Kidney tubule cell (primary cell): ENCODE data around the gene KLHDC7A.
"Not testable (repeated sequence)": the region's sequence is repeated elsewhere in the genome, so short reads cannot be mapped to it uniquely, and the experiment has no call there.

Experiments used
- DNase-seq: peaks from one replicate; pipeline ENCODE4 v3.0.0-alpha.2; 2018; ENCODE audit warnings: low spot score

The KLHDC7A gene

GRCh38 chr1:18480315-18481189 lies at the start of gene KLHDC7A:
TSS of gene KLHDC7A (plus strand) at chr1:18480930. CDS start at chr1:18480982, 52 bp downstream.
- peak; percentile 98 for DNase-seq

GRCh38 chr1:18434041-18434440 lies 46.7 kb upstream of the KLHDC7A start:
- DNase-seq, result no peak

- no peak for DNase-seq
Measured at GRCh38 chr1:18440385-18441226, 40.1 kb upstream of the KLHDC7A start.

- no peak for DNase-seq
Measured at GRCh38 chr1:18443587-18444520, 36.9 kb upstream of the KLHDC7A start.

- no peak for DNase-seq
Measured at GRCh38 chr1:18444563-18444962, 36.2 kb upstream of the KLHDC7A start.

GRCh38 chr1:18446751-18447150 lies 34.0 kb upstream of the KLHDC7A start:
- DNase-seq, result no peak

- DNase-seq, result no peak
Measured at GRCh38 chr1:18447509-18448220, 33.1 kb upstream of the KLHDC7A start.

GRCh38 chr1:18448889-18449288 lies 31.8 kb upstream of the KLHDC7A start:
- DNase-seq, result no peak

GRCh38 chr1:18452550-18452949 lies 28.2 kb upstream of the KLHDC7A start:
- peak; percentile 26 for DNase-seq

GRCh38 chr1:18458133-18459092 lies 22.3 kb upstream of the KLHDC7A start:
- no peak for DNase-seq

GRCh38 chr1:18461656-18462055 lies 19.1 kb upstream of the KLHDC7A start:
- DNase-seq, result no peak

GRCh38 chr1:18462517-18462916 lies 18.2 kb upstream of the KLHDC7A start:
- not testable (repeated sequence) for DNase-seq

- no peak for DNase-seq
Measured at GRCh38 chr1:18463063-18463462, 17.7 kb upstream of the KLHDC7A start.

GRCh38 chr1:18463984-18464664 lies 16.6 kb upstream of the KLHDC7A start:
- DNase-seq, result no peak

GRCh38 chr1:18464665-18465050 lies 16.1 kb upstream of the KLHDC7A start:
- no peak for DNase-seq

GRCh38 chr1:18466676-18467075 lies 14.1 kb upstream of the KLHDC7A start:
- no peak for DNase-seq

GRCh38 chr1:18468570-18468969 lies 12.2 kb upstream of the KLHDC7A start:
- no peak for DNase-seq

GRCh38 chr1:18469514-18469913 lies 11.2 kb upstream of the KLHDC7A start:
- no peak for DNase-seq

- DNase-seq, result no peak
Measured at GRCh38 chr1:18470671-18471355, 9.9 kb upstream of the KLHDC7A start.
